ENCODE results near the gene SPIB.
A peak's percentile ranks its signal among the peaks of the same experiment; 100 is the strongest.
"Not testable (repeated sequence)": the region's sequence is repeated elsewhere in the genome, so short reads cannot be mapped to it uniquely, and the experiment has no call there.

Gene SPIB

GRCh38 chr19:50387176-50387867 lies 31.4 kb upstream of the SPIB start:
- Histone ChIP-seq H3K36me3 (ENCODE audit: insufficient read depth, low read length) (peaks cover 22% of the 10 kb centered on the region; the same call in 1 of the 2 replicates), H3K27ac (no peak overlapping the region), H3K9me3 (ENCODE audit: low read depth, low read length) (no peaks in the 10 kb centered on the region), H3K9ac (ENCODE audit: insufficient read length) (no peak overlapping the region), H3K4me3 (no peak overlapping the region)
- TF ChIP-seq FOXP2 (optimal IDR thresholded peaks at IDR 0.05; ENCODE audit: control extremely low read depth, extremely low read length, insufficient read depth), result no peak
- DNase-seq (ENCODE audit: low read depth, low spot score), result no peak

GRCh38 chr19:50387868-50388245 lies 30.9 kb upstream of the SPIB start:
- Histone ChIP-seq H3K9ac (ENCODE audit: insufficient read length) (no peak overlapping the region), H3K36me3 (ENCODE audit: insufficient read depth, low read length) (peaks cover 27% of the 10 kb centered on the region)

GRCh38 chr19:50390295-50390694 lies 28.4 kb upstream of the SPIB start:
- not testable (repeated sequence) for H3K27ac ChIP-seq; H3K9ac ChIP-seq (ENCODE audit: insufficient read length); DNase-seq (ENCODE audit: low read depth, low spot score); H3K9me3 ChIP-seq (ENCODE audit: low read depth, low read length); H3K4me3 ChIP-seq
- peaks cover 31% of the 10 kb centered on the region for H3K36me3 ChIP-seq (ENCODE audit: insufficient read depth, low read length)

More at GRCh38 chr19:50387868-50388245, 30.9 kb upstream of the SPIB start:
- no peak overlapping the region for H3K4me3 ChIP-seq
- TF ChIP-seq FOXP2 (optimal IDR thresholded peaks at IDR 0.05; ENCODE audit: control extremely low read depth, extremely low read length, insufficient read depth), result no peak
- TF ChIP-seq EZH2 (IDR thresholded peaks at IDR 0.05), result no peak
- TF ChIP-seq POLR2AphosphoS5 (IDR thresholded peaks at IDR 0.05; ENCODE audit: borderline replicate concordance, low read depth, low read length), result no peak
- no peak for DNase-seq (ENCODE audit: low read depth, low spot score)
- no peak overlapping the region for H3K27ac ChIP-seq
- H3K9me3 ChIP-seq (ENCODE audit: low read depth, low read length), result no peaks in the 10 kb centered on the region

GRCh38 chr19:50390952-50391351 lies 27.8 kb upstream of the SPIB start:
- H3K9ac ChIP-seq (ENCODE audit: insufficient read length); H3K4me3 ChIP-seq; H3K27ac ChIP-seq; DNase-seq (ENCODE audit: low read depth, low spot score); H3K9me3 ChIP-seq (ENCODE audit: low read depth, low read length): not testable (repeated sequence)
- H3K36me3 ChIP-seq (ENCODE audit: insufficient read depth, low read length), result peaks cover 31% of the 10 kb centered on the region

- H3K36me3 ChIP-seq (ENCODE audit: insufficient read depth, low read length), result peaks cover 19% of the 10 kb centered on the region
- H3K9ac ChIP-seq (ENCODE audit: insufficient read length), result no peak overlapping the region
- TF ChIP-seq EZH2 (IDR thresholded peaks at IDR 0.05), result no peak
- TF ChIP-seq FOXP2 (optimal IDR thresholded peaks at IDR 0.05; ENCODE audit: control extremely low read depth, extremely low read length, insufficient read depth), result no peak
- no peak for TF ChIP-seq POLR2AphosphoS5 (IDR thresholded peaks at IDR 0.05; ENCODE audit: borderline replicate concordance, low read depth, low read length)
- H3K27ac ChIP-seq, result no peak overlapping the region
- no peak for DNase-seq (ENCODE audit: low read depth, low spot score)
- H3K4me3 ChIP-seq, result no peak overlapping the region
- no peaks in the 10 kb centered on the region for H3K9me3 ChIP-seq (ENCODE audit: low read depth, low read length)
Observed at GRCh38 chr19:50392759-50393158, 26.0 kb upstream of the SPIB start.

GRCh38 chr19:50393589-50393988 lies 25.1 kb upstream of the SPIB start:
- H3K36me3 ChIP-seq (ENCODE audit: insufficient read depth, low read length), result peaks cover 15% of the 10 kb centered on the region
- no peak overlapping the region for H3K9ac ChIP-seq (ENCODE audit: insufficient read length)
- no peak for DNase-seq (ENCODE audit: low read depth, low spot score)
- H3K4me3 ChIP-seq, result no peak overlapping the region
- TF ChIP-seq POLR2AphosphoS5 (IDR thresholded peaks at IDR 0.05; ENCODE audit: borderline replicate concordance, low read depth, low read length) (no peak), EZH2 (IDR thresholded peaks at IDR 0.05) (no peak), FOXP2 (optimal IDR thresholded peaks at IDR 0.05; ENCODE audit: control extremely low read depth, extremely low read length, insufficient read depth) (no peak)
- no peaks in the 10 kb centered on the region for H3K9me3 ChIP-seq (ENCODE audit: low read depth, low read length)
- H3K27ac ChIP-seq, result no peak overlapping the region; the same call in 1 of the 2 replicates

- TF ChIP-seq FOXP2 (optimal IDR thresholded peaks at IDR 0.05; ENCODE audit: control extremely low read depth, extremely low read length, insufficient read depth), result no peak
- no peak for TF ChIP-seq EZH2 (IDR thresholded peaks at IDR 0.05)
- TF ChIP-seq POLR2AphosphoS5 (IDR thresholded peaks at IDR 0.05; ENCODE audit: borderline replicate concordance, low read depth, low read length), result no peak
- DNase-seq (ENCODE audit: low read depth, low spot score), result no peak
- Histone ChIP-seq H3K4me3 (no peak overlapping the region), H3K9me3 (ENCODE audit: low read depth, low read length) (no peaks in the 10 kb centered on the region), H3K9ac (ENCODE audit: insufficient read length) (no peak overlapping the region), H3K36me3 (ENCODE audit: insufficient read depth, low read length) (peaks cover 18% of the 10 kb centered on the region), H3K27ac (peak overlapping the region; percentile 17; the same call in 1 of the 2 replicates)
Observed at GRCh38 chr19:50394017-50394416, 24.7 kb upstream of the SPIB start.

GRCh38 chr19:50398675-50399367 lies 19.9 kb upstream of the SPIB start:
- DNase-seq (ENCODE audit: low read depth, low spot score), result no peak
- Histone ChIP-seq H3K36me3 (ENCODE audit: insufficient read depth, low read length) (peaks cover 27% of the 10 kb centered on the region; the same call in 1 of the 2 replicates), H3K27ac (no peak overlapping the region), H3K4me3 (no peak overlapping the region), H3K9me3 (ENCODE audit: low read depth, low read length) (no peaks in the 10 kb centered on the region), H3K9ac (ENCODE audit: insufficient read length) (no peak overlapping the region)
- TF ChIP-seq EZH2 (IDR thresholded peaks at IDR 0.05) (no peak), FOXP2 (optimal IDR thresholded peaks at IDR 0.05; ENCODE audit: control extremely low read depth, extremely low read length, insufficient read depth) (no peak), POLR2AphosphoS5 (IDR thresholded peaks at IDR 0.05; ENCODE audit: borderline replicate concordance, low read depth, low read length) (no peak)

- Histone ChIP-seq H3K27ac (no peak overlapping the region), H3K9ac (ENCODE audit: insufficient read length) (no peak overlapping the region), H3K9me3 (ENCODE audit: low read depth, low read length) (no peaks in the 10 kb centered on the region), H3K36me3 (ENCODE audit: insufficient read depth, low read length) (peaks cover 29% of the 10 kb centered on the region; the same call in 1 of the 2 replicates), H3K4me3 (no peak overlapping the region)
- no peak for DNase-seq (ENCODE audit: low read depth, low spot score)
- TF ChIP-seq POLR2AphosphoS5 (IDR thresholded peaks at IDR 0.05; ENCODE audit: borderline replicate concordance, low read depth, low read length), result no peak
- no peak for TF ChIP-seq FOXP2 (optimal IDR thresholded peaks at IDR 0.05; ENCODE audit: control extremely low read depth, extremely low read length, insufficient read depth)
- TF ChIP-seq EZH2 (IDR thresholded peaks at IDR 0.05), result no peak
Observed at GRCh38 chr19:50399368-50399745, 19.4 kb upstream of the SPIB start.

Measured in SK-N-MC (cell line).